PC-3 (cell line): ENCODE measurements around the gene LIPT2. TPM values are rescaled to one million over a fixed set of nuclear protein-coding genes. Genes with fewer than 3 reads are reported as not detected.

Experiments
- ATAC-seq: fragments of 200-7000 bp; cut with Tn5 transposase; 2 replicates; pipeline ENCODE4 v1.9.1; 2020; ENCODE audit warnings: mild to moderate bottlenecking, moderate library complexity
- BruUV-seq: library from RNA; stranded (reverse); fragments of 400-500 nt; replicated peaks from 2 replicates; lab custom pipeline; 2021; lab: Mats Ljungman, UMichigan
- CTCF ChIA-PET: fragments of 300-600 bp; sonication (Branson Sonifier 250); formaldehyde crosslinking; loops from one replicate; lab custom pipeline; 2022; ENCODE audit warnings: antibody characterized with exemption; lab: Charles Lee
- POLR2A ChIA-PET: fragments of 300-600 bp; sonication (Branson Sonifier 250); formaldehyde crosslinking; loops from one replicate; lab custom pipeline; 2022; ENCODE audit warnings: antibody characterized with exemption; ENCODE audit not compliant: unreplicated experiment; lab: Charles Lee
- DNase-seq: peaks from one replicate; pipeline ENCODE4 v3.0.0-alpha.2; 2015
- H2AFZ ChIP-seq: fragments of 300-600 bp; sonication (generic); 2 replicates; pipeline ENCODE4 v1.6.0; 2016; ENCODE audit warnings: antibody characterized with exemption, low read length
- H3F3A ChIP-seq: fragments of 300-600 bp; sonication (generic); one replicate; pipeline ENCODE4 v1.6.0; 2017; ENCODE audit warnings: antibody characterized with exemption, low read length, control low read depth, mild to moderate bottlenecking; ENCODE audit not compliant: unreplicated experiment
- H3K27ac ChIP-seq: fragments of 300-600 bp; sonication (generic); 2 replicates; pipeline ENCODE4 v1.5.1; 2016; ENCODE audit warnings: mild to moderate bottlenecking, low read length
- H3K27me3 ChIP-seq: fragments of 300-600 bp; sonication (generic); 2 replicates; pipeline ENCODE4 v1.6.1; 2016; ENCODE audit warnings: low read length, mixed read lengths
- H3K36me3 ChIP-seq: fragments of 300-600 bp; sonication (generic); 2 replicates; pipeline ENCODE4 v1.6.1; 2016; ENCODE audit warnings: low read depth, mixed run types, low read length, mixed read lengths
- H3K4me1 ChIP-seq: fragments of 300-600 bp; sonication (generic); 2 replicates; pipeline ENCODE4 v1.5.1; 2016; ENCODE audit warnings: low read length; ENCODE audit not compliant: insufficient read depth
- H3K4me2 ChIP-seq: fragments of 300-600 bp; sonication (generic); 2 replicates; pipeline ENCODE4 v1.6.0; 2016; ENCODE audit warnings: low read length
- H3K4me3 ChIP-seq: fragments of 300-600 bp; sonication (generic); 2 replicates; pipeline ENCODE4 v1.5.1; 2016; ENCODE audit warnings: mild to moderate bottlenecking, low read length, mixed read lengths
- H3K79me2 ChIP-seq: fragments of 300-600 bp; sonication (generic); 2 replicates; pipeline ENCODE4 v1.6.1; 2017; ENCODE audit warnings: low read length, mixed read lengths
- H3K9ac ChIP-seq: fragments of 300-600 bp; sonication (generic); 2 replicates; pipeline ENCODE4 v1.6.0; 2016; ENCODE audit warnings: mild to moderate bottlenecking, low read length
- H3K9me2 ChIP-seq: fragments of 300-600 bp; sonication (generic); replicated peaks from 2 replicates; pipeline ENCODE4 v1.6.1; 2016; ENCODE audit warnings: mixed run types, low read length, mixed read lengths
- H3K9me3 ChIP-seq: fragments of 300-600 bp; sonication (generic); 2 replicates; pipeline ENCODE4 v1.6.1; 2016; ENCODE audit warnings: low read length, mixed read lengths
- H4K20me1 ChIP-seq: fragments of 300-600 bp; sonication (generic); 2 replicates; pipeline ENCODE4 v1.6.1; 2016; ENCODE audit warnings: low read length, mixed read lengths
- CTCF ChIP-seq: fragments of 300-600 bp; sonication (generic); conservative IDR thresholded peaks from 2 replicates; pipeline ENCODE4 v1.5.1; 2017; ENCODE audit warnings: antibody characterized with exemption, low read depth, mild to moderate bottlenecking, low read length
- EZH2 ChIP-seq: fragments of 300-600 bp; sonication (generic); IDR thresholded peaks from one replicate; pipeline ENCODE4 v1.6.1; 2017; ENCODE audit warnings: antibody characterized with exemption, mild to moderate bottlenecking, low read length; ENCODE audit not compliant: unreplicated experiment
- EZH2phosphoT487 ChIP-seq: fragments of 300-600 bp; sonication (generic); IDR thresholded peaks from 2 replicates; pipeline ENCODE4 v1.6.1; 2018; ENCODE audit warnings: mild to moderate bottlenecking, antibody characterized with exemption, low read length, borderline replicate concordance
- intact Hi-C: fragments of 100-400 bp; cut with micrococcal nuclease; formaldehyde crosslinking; loops from 2 replicates; pipeline ENCODE4 v1.9.0; 2023
- total RNA-seq: library from RNA; depleted of rRNA; stranded (reverse); fragments of >200 nt; gene quantifications from 2 replicates; pipeline ENCODE4 v1.2.3, GENCODE V29; 2014

LIPT2 gene
- total RNA-seq, 1 experiment from 2014 or later, result 11.3 TPM

GRCh38 chr11:74534216-74534945 lies 40.9 kb upstream of the LIPT2 start:
- CTCF ChIA-PET, result no interaction called here
- no peak for TF ChIP-seq EZH2
- no peak for TF ChIP-seq CTCF
- TF ChIP-seq EZH2phosphoT487, result no peak

GRCh38 chr11:74533421-74533820 lies 39.9 kb upstream of the LIPT2 start:
- no peak for TF ChIP-seq EZH2
- TF ChIP-seq CTCF, result no peak
- TF ChIP-seq EZH2phosphoT487, result no peak
- H3K4me1 ChIP-seq, result peaks cover 17% of the 10 kb centered on the region
- CTCF ChIA-PET, result no interaction called here

More at GRCh38 chr11:74534216-74534945, 40.9 kb upstream of the LIPT2 start:
- H3K9me2 ChIP-seq, result no peaks in the 10 kb centered on the region
- H3F3A ChIP-seq, result peaks cover 5% of the 10 kb centered on the region
- intact Hi-C loops, result no loop called here
- no peak overlapping the region for H3K9ac ChIP-seq
- H3K4me1 ChIP-seq, result peaks cover 17% of the 10 kb centered on the region
- H3K4me3 ChIP-seq, result no peak overlapping the region
- no peaks in the 10 kb centered on the region for H3K9me3 ChIP-seq
- H4K20me1 ChIP-seq, result no peaks in the 10 kb centered on the region
- no TSS peak for BruUV-seq
- no peak overlapping the region for H3K4me2 ChIP-seq
- no peak overlapping the region for H3K27ac ChIP-seq
- ATAC-seq (no peak), DNase-seq (no peak)
- H3K36me3 ChIP-seq, result 0 out of 2 replicates have a peak, but pooled peaks cover 2% of the 10 kb centered on the region
- POLR2A ChIA-PET, result no interaction called here
- no peaks in the 10 kb centered on the region for H3K79me2 ChIP-seq
- H2AFZ ChIP-seq, result no peak overlapping the region
- H3K27me3 ChIP-seq, result no peaks in the 10 kb centered on the region

More at GRCh38 chr11:74533421-74533820, 39.9 kb upstream of the LIPT2 start:
- H3K36me3 ChIP-seq, result 0 out of 2 replicates have a peak, but pooled peaks cover 2% of the 10 kb centered on the region
- POLR2A ChIA-PET, result no interaction called here
- H2AFZ ChIP-seq, result no peak overlapping the region
- peaks cover 5% of the 10 kb centered on the region for H3F3A ChIP-seq
- DNase-seq (no peak), ATAC-seq (no peak)
- H3K27me3 ChIP-seq, result no peaks in the 10 kb centered on the region
- no peaks in the 10 kb centered on the region for H4K20me1 ChIP-seq
- no peak overlapping the region for H3K9ac ChIP-seq
- no peak overlapping the region for H3K4me2 ChIP-seq
- no peak overlapping the region for H3K27ac ChIP-seq
- H3K9me2 ChIP-seq, result no peaks in the 10 kb centered on the region
- H3K4me3 ChIP-seq, result no peak overlapping the region
- H3K79me2 ChIP-seq, result no peaks in the 10 kb centered on the region
- intact Hi-C loops, result no loop called here
- no TSS peak for BruUV-seq
- H3K9me3 ChIP-seq, result no peaks in the 10 kb centered on the region
